K562 (cell line): Measurements from ENCODE around the gene TAS2R1. TPM values are rescaled to one million over a fixed set of nuclear protein-coding genes. Genes with fewer than 3 reads are reported as not detected.

Experiments used
- ATAC-seq: fragments of 200-7000 bp; cut with Tn5 transposase; 3 replicates; pipeline ENCODE4 v1.9.1; 2020; ENCODE audit warnings: moderate library complexity
- BruUV-seq: library from RNA; stranded (reverse); fragments of 400-500 nt; replicated peaks from 2 replicates; lab custom pipeline; 2021; lab: Mats Ljungman, UMichigan
- CTCF ChIA-PET: fragments of 300-600 bp; formaldehyde crosslinking; extraction: SDS; loops from one replicate; lab custom pipeline; 2021; ENCODE audit warnings: low intra/inter-chr PET ratio; lab: Yijun Ruan, JAX
- POLR2A ChIA-PET: fragments of 300-600, 350-650 bp; sonication (Branson Sonifier 250); formaldehyde crosslinking; extraction: SDS; loops from one replicate; lab custom pipeline; 2021; ENCODE audit warnings: antibody characterized with exemption, inconsistent platforms; lab: Yijun Ruan, JAX
- DNase-seq, 4 experiments: peaks; one replicate each; pipeline versions ENCODE4 v3.0.0 to v3.0.0-alpha.2; 2011 to 2018; ENCODE audit warnings: low spot score in 3 of 4, mixed read lengths in 3 of 4; ENCODE audit errors: extremely low read depth in 1 of 4
- FAIRE-seq: peaks from 2 replicates; lab custom pipeline; 2011; peaks lifted over from hg19 to GRCh38; lab: Jason Lieb, UNC
- H2AFZ ChIP-seq: 2 replicates; pipeline ENCODE4 v1.6.0; 2011; ENCODE audit warnings: low read depth, low read length, control low read depth, inconsistent platforms
- H3K27ac ChIP-seq: fragments of 200-600 bp; 3 replicates; pipeline ENCODE4 v1.8.0; 2011; ENCODE audit warnings: low read depth, mild to moderate bottlenecking, control low read depth, inconsistent platforms, low read length, moderate library complexity, mixed read lengths; ENCODE audit errors: extremely low read depth
- H3K27me3 ChIP-seq, 2 experiments: fragments of 300-600 bp in 1 of 2; 2 replicates in 1 of 2; 3 replicates in 1 of 2; pipeline versions ENCODE4 v1.6.0 to v1.8.0; 2011; ENCODE audit warnings: inconsistent platforms in 2 of 2, low read length in 2 of 2, mild to moderate bottlenecking in 1 of 2, mixed read lengths in 1 of 2, moderate library complexity in 1 of 2; ENCODE audit not compliant: control insufficient read depth in 2 of 2, insufficient read depth in 2 of 2
- H3K36me3 ChIP-seq: fragments of 300-600 bp; 3 replicates; pipeline ENCODE4 v1.8.0; 2011; ENCODE audit warnings: mild to moderate bottlenecking, low read length, inconsistent platforms; ENCODE audit not compliant: control insufficient read depth, insufficient read depth
- H3K4me1 ChIP-seq, 2 experiments: fragments of 200-600 bp in 1 of 2; replicated peaks in 1 of 2; 2 replicates in 1 of 2; 3 replicates in 1 of 2; pipeline versions ENCODE4 v1.5.1 to v1.8.0; 2011; ENCODE audit warnings: inconsistent platforms in 2 of 2, low read length in 2 of 2, mild to moderate bottlenecking in 1 of 2, mixed read lengths in 1 of 2, moderate library complexity in 1 of 2; ENCODE audit not compliant: control insufficient read depth in 2 of 2, insufficient read depth in 2 of 2
- H3K4me2 ChIP-seq: 2 replicates; pipeline ENCODE4 v1.6.1; 2011; ENCODE audit warnings: low read length, control low read depth, inconsistent platforms, mixed read lengths; ENCODE audit not compliant: insufficient read depth
- H3K4me3 ChIP-seq: fragments of 200-600 bp; sonication (generic), shearing (Covaris generic); 2 replicates; pipeline ENCODE4 v1.5.1; 2016; ENCODE audit warnings: control low read depth, inconsistent platforms
- H3K79me2 ChIP-seq: fragments of 200-600 bp; 3 replicates; pipeline ENCODE4 v1.8.0; 2011; ENCODE audit warnings: low read length, inconsistent platforms; ENCODE audit not compliant: control insufficient read depth, insufficient read depth
- H3K9ac ChIP-seq, 2 experiments: 2 replicates each; pipeline versions ENCODE4 v1.6.0 to v1.6.1; 2011; ENCODE audit warnings: low read depth in 2 of 2, low read length in 2 of 2, control low read depth in 1 of 2, inconsistent platforms in 1 of 2, mild to moderate bottlenecking in 1 of 2, mixed read lengths in 1 of 2; ENCODE audit not compliant: insufficient read depth in 1 of 2
- H3K9me1 ChIP-seq: one replicate; pipeline ENCODE4 v1.6.0; 2011; ENCODE audit warnings: inconsistent platforms, mild to moderate bottlenecking, low read length, moderate library complexity; ENCODE audit not compliant: control insufficient read depth, insufficient read depth
- H3K9me3 ChIP-seq: replicated peaks from 2 replicates; pipeline ENCODE4 v1.5.1; 2011; ENCODE audit warnings: low read depth, low read length, inconsistent platforms; ENCODE audit not compliant: control insufficient read depth, insufficient read depth
- H4K20me1 ChIP-seq: replicated peaks from 2 replicates; pipeline ENCODE4 v1.6.1; 2011; ENCODE audit warnings: low read length, inconsistent platforms, mixed read lengths; ENCODE audit not compliant: control insufficient read depth, insufficient read depth
- DACH1 ChIP-seq: fragments of 450-650 bp; IDR thresholded peaks from 2 replicates; pipeline ENCODE4 v1.6.1; 2018; ENCODE audit not compliant: partially characterized antibody
- ELF2 ChIP-seq: fragments of 250-450 bp; sonication (Bioruptor Pico); IDR thresholded peaks from 2 replicates; pipeline ENCODE4 v1.5.0; 2021; ENCODE audit warnings: mild to moderate bottlenecking
- EP300 ChIP-seq: IDR thresholded peaks from 2 replicates; pipeline ENCODE4 v1.6.1; 2012; ENCODE audit warnings: low read length, improper control_type of control experiment
- HDAC8 ChIP-seq: fragments of 450-650 bp; IDR thresholded peaks from 2 replicates; pipeline ENCODE4 v1.6.1; 2016; ENCODE audit warnings: mild to moderate bottlenecking, missing genetic modification characterization, moderate library complexity, missing compliant biosample characterization
- ILF3 ChIP-seq: fragments of 450-650 bp; IDR thresholded peaks from 2 replicates; pipeline ENCODE4 v1.6.1; 2018; ENCODE audit warnings: antibody characterized with exemption, mild to moderate bottlenecking, moderate library complexity, borderline replicate concordance
- NR2C2 ChIP-seq, 2 experiments: fragments of 200-800 bp in 1 of 2; sonication (Bioruptor generic) in 1 of 2; sonication (generic) in 1 of 2; formaldehyde crosslinking in 1 of 2; IDR thresholded peaks; 2 replicates each; pipeline versions ENCODE4 v1.6.1 to v1.8.0; 2016 to 2022; ENCODE audit warnings: mild to moderate bottlenecking in 1 of 2, missing compliant biosample characterization in 1 of 2, missing genetic modification characterization in 1 of 2, missing genetic modification reagents in 1 of 2
- PTTG1 ChIP-seq: fragments of 450-650 bp; IDR thresholded peaks from 2 replicates; pipeline ENCODE4 v1.6.1; 2016; ENCODE audit warnings: low read depth, mild to moderate bottlenecking, missing genetic modification characterization, missing compliant biosample characterization
- SMAD3 ChIP-seq: fragments of 450-650 bp; formaldehyde crosslinking; conservative IDR thresholded peaks from 2 replicates; pipeline ENCODE4 v1.4.0; 2020; ENCODE audit warnings: mild to moderate bottlenecking
- TRIM28 ChIP-seq: fragments of 450-650 bp; IDR thresholded peaks from 2 replicates; pipeline ENCODE4 v1.6.1; 2017
- XRCC4 ChIP-seq: IDR thresholded peaks from one replicate; pipeline ENCODE4 v1.6.1; 2011; ENCODE audit not compliant: insufficient read depth, insufficient read length; ENCODE audit errors: extremely low read depth
- ZBTB1 ChIP-seq: sonication (generic); formaldehyde crosslinking; IDR thresholded peaks from 2 replicates; pipeline ENCODE4 v1.8.1; 2023; ENCODE audit warnings: missing genetic modification reagents, low read depth, mild to moderate bottlenecking, borderline replicate concordance
- ZNF609 ChIP-seq: sonication (generic); formaldehyde crosslinking; IDR thresholded peaks from 2 replicates; pipeline ENCODE4 v1.8.1; 2023; ENCODE audit warnings: missing genetic modification reagents, mild to moderate bottlenecking, borderline replicate concordance
- WGBS: fragments of 100-300 bp; shearing (Covaris generic); methylation state at CpG from one replicate; pipeline ENCODE4 v1.1.6; 2016; ENCODE audit warnings: low coverage, mixed read lengths; ENCODE audit not compliant: insufficient coverage; ENCODE audit errors: missing lambda C conversion rate; 5-methylcytosine and 5-hydroxymethylcytosine counted together
- in situ Hi-C: fragments of 300-500 bp; cut with MboI; formaldehyde crosslinking; loops from 4 replicates; pipeline ENCODE4 v1.15.0; 2018; ENCODE audit warnings: inconsistent platforms, mixed read lengths
- intact Hi-C: fragments of 100-400 bp; cut with micrococcal nuclease; formaldehyde crosslinking; loops from 2 replicates; pipeline ENCODE4 v1.14.2; 2022
- polyA plus RNA-seq, 8 experiments: library from polyadenylated mRNA; depleted of rRNA in 4 of 8; stranded (reverse) in 5 of 8; unstranded in 3 of 8; fragments of >200 nt; fragmentation: Nextera tagmentation in 2 of 8; fragmentation: Illumina TruSeq in 1 of 8; extraction: Ambion mirVana in 2 of 8; extraction: Trizol in 1 of 8; gene quantifications; 2 replicates each; pipeline versions ENCODE4 v1.2.1 to v1.2.3, GENCODE V29; 2011 to 2014; ENCODE audit warnings: inconsistent platforms in 1 of 8, missing spikeins in 1 of 8
- total RNA-seq, 7 experiments: library from RNA; depleted of rRNA in 6 of 7; stranded (reverse); fragments of >200 nt in 6 of 7; fragmentation: Illumina TruSeq in 2 of 7; extraction: Trizol in 2 of 7; gene quantifications; 2 replicates each; pipeline versions ENCODE4 v1.2.1 to v1.2.3, GENCODE V29; 2011 to 2021; ENCODE audit warnings: low replicate concordance in 1 of 7
- TF ChIP-seq, protein P1 (sequence below): sonication (generic); formaldehyde crosslinking; IDR thresholded peaks from 2 replicates; pipeline ENCODE4 v1.8.0; 2022; ENCODE audit warnings: mild to moderate bottlenecking, low read depth, missing genetic modification reagents

TAS2R1 gene
- total and polyA plus RNA-seq, 9 of the 15 experiments (the other 6 are each of a cell fraction or from before 2014, with no cell fraction given), result not detected

DNA sequence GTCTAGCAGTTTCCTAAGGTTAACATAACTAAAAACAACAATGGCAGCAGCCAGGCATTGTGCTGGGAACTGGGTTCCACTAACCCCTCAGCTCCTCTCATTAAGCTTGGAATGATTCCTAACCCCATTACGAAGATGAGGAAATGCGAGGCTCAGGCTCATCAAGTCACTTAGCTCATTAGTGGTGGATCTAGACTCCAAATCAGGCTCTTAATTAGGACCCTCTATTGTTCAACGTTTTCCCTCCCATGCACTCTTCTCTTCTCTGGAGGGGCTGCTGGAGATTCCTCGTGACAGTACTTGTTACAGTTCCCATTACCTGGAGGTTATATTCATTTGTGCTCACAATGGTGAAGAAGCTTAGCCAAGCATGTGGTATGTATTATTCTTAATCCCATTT lies 6.5 kb downstream of the TAS2R1 start:
- 0% methylated on average over 4 of the region's 4 CpGs for WGBS
- Histone ChIP-seq H3K79me2 (no peaks in the 10 kb centered on the region), H3K9me3 (no peaks in the 10 kb centered on the region), H3K27ac (no peak overlapping the region), H3K36me3 (no peaks in the 10 kb centered on the region), H2AFZ (no peak overlapping the region), H3K4me2 (no peak overlapping the region), H3K4me1 (no peaks in the 10 kb centered on the region), H3K4me3 (no peak overlapping the region), H3K9me1 (no peaks in the 10 kb centered on the region), H3K9ac (no peak overlapping the region), H4K20me1 (no peaks in the 10 kb centered on the region), H3K27me3 (no peaks in the 10 kb centered on the region)
- BruUV-seq, result no TSS peak
- POLR2A ChIA-PET, result no interaction called here
- no peak for DNase-seq
- FAIRE-seq, result no peak
- no peak for ATAC-seq
- in situ Hi-C loops (no loop called here), intact Hi-C loops (no loop called here)
- CTCF ChIA-PET, result no interaction called here
- TF ChIP-seq TRIM28 (no peak), ELF2 (CRISPR knock-in tag) (no peak), XRCC4 (no peak), ZBTB1 (CRISPR knock-in tag) (no peak), ZNF609 (no peak), HDAC8 (tag) (no peak), EP300 (no peak), DACH1 (no peak), ILF3 (no peak), PTTG1 (tag) (no peak), NR2C2 (CRISPR knock-in tag; IDR thresholded peaks at IDR 0.05) (no peak), NR2C2 (tag; IDR thresholded peaks at IDR 0.05) (no peak), SMAD3 (CRISPR knock-in tag) (no peak)
- TF ChIP-seq, protein P1, sequence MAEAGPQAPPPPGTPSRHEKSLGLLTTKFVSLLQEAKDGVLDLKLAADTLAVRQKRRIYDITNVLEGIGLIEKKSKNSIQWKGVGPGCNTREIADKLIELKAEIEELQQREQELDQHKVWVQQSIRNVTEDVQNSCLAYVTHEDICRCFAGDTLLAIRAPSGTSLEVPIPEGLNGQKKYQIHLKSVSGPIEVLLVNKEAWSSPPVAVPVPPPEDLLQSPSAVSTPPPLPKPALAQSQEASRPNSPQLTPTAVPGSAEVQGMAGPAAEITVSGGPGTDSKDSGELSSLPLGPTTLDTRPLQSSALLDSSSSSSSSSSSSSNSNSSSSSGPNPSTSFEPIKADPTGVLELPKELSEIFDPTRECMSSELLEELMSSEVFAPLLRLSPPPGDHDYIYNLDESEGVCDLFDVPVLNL (CRISPR knock-in tag), result no peak
